G401.6 (cell line): Measurements from ENCODE around the gene PIGH.
A peak's percentile ranks its signal among the peaks of the same experiment; 100 is the strongest.
"Not testable (repeated sequence)": the region's sequence is repeated elsewhere in the genome, so short reads cannot be mapped to it uniquely, and the experiment has no call there.

Experiments
- FAIRE-seq: peaks from 2 replicates; lab custom pipeline; 2012; peaks lifted over from hg19 to GRCh38; lab: Jason Lieb, UNC

Gene PIGH

DNA sequence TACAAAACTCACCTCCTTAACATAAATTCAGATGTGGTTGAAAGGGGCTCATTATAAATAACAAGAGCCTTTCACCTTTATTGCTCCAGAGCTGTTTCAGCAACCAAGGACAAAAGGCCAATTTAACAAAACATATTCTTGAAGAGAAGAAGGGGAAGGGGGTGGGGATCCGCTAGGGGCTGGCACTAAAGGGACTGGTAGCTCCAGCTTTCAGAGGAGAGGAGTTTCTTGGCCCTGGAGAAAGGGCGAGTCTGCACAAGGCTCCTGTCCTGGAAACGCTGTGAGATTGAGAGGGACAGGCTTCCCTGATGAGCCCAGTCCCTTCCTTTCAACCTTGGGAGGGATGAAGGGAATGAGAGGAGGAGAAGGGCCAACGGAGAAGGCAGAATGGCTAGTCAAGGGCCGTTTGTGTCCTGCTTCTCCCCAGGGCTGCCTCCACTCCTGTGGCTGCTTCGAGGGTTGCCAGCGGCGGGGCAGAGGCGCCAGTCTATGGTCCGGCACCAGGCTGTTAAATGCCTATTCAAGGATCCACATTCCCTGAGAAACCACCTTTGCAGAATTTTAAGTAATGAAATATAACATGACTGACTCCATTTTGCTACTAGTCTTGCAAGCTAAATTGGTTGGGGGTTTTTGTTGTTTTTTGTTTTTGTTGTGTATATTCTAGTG, 9.7 kb upstream of the PIGH start:
- no peak for FAIRE-seq

DNA sequence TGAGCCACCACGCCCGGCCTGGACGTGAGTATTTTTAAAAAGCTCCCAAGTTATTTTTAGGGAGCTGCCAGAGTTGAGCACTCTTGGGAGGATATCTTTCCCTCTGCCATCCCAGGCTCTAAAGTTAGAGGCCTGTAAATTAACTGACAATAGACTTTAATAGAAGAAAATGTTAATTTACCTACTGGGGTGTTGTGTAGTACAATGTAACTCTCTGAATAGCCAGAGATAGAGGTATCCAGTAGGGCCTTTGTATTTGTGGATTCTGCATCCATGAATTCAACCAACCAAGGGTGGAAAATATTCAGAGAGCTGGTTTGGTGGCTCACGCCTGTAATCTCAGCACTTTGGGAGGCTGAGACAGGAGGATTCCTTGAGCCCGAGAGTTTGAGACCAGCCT, 7.6 kb upstream of the PIGH start:
- FAIRE-seq: no peak

DNA sequence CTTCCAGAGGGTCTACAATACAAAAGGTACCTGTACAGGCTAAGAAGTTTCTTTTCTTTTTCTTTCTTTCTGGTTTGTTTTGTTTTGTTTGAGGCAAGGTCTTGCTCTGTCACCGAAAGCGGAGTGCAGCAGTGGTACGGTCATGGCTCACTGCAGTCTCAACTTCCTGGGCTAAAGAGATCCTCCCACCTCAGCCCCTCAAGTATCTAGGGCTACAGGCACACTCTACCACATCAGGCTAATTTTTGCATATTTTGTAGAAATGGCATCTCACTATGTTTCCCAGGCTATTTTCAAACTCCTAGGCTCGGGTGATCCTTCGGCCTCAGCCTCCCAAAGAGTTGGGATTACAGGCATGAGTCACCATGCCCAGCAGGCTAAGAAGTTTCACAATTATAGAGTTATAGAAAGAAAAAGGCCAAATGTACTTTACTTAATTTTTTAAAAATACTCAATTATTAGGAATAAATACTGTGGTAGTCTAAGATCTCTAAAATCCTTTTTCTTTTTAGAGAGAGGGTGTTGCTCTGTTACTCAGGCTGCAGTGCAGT, 3.0 kb upstream of the PIGH start:
- no peak for FAIRE-seq

DNA sequence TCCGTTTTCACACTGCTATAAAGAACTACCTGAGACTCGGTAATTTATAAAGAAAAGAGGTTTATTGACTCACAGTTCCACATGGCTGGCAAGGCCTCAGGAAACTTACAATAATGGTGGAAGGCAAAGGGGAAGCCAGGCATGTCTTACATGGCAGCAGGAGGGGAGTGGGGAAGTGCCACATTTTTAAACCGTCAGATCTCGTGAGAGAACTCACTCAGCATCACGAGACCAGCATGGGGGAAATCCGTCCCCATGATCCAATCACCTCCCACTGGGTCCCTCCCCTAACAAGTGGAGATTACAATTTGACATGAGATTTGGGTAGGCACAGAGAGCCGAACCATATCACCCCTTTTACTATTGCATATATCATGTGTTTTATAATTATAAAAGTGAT, 2.0 kb upstream of the PIGH start:
- FAIRE-seq: no peak

DNA sequence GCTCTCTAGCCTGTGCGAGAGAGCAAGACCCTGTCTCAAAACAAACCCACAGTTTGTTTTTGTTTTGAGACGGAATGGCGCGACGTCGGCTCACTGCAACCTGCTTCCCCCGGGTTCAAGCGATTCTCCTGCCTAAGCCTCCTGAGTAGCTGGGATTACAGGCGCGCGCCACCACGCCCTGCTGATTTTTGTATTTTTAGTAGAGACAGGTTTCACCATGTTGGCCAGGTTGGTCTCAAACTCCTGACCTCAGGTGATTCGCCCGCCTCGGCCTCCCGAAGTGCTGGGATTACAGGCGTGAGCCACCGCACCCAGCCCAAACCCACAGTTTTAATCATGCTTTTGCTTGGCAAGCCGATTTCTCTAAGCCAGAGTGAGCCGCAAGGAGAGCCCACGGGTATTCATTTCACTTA, 500 bp upstream of the PIGH start:
- FAIRE-seq: not testable (repeated sequence)

DNA sequence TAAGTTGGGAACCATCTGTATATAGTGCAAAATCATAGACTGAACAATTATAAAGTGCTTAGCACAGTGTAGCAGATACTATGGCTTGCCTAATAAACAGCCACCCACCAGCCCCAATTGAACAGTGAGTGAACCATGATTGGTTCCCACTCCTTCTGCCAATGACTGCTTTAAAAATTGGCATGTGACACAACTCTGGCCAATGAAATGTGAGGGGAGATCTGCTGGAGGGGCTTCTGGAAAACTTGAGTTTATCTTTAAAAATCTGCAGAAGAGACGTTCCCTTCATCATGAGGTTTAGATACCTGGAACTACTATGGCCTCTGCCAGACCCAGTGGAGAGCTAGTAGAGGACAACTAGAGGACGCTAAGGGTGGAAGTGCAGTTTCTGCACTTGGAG, 4.7 kb downstream of the PIGH start:
- FAIRE-seq: no peak

DNA sequence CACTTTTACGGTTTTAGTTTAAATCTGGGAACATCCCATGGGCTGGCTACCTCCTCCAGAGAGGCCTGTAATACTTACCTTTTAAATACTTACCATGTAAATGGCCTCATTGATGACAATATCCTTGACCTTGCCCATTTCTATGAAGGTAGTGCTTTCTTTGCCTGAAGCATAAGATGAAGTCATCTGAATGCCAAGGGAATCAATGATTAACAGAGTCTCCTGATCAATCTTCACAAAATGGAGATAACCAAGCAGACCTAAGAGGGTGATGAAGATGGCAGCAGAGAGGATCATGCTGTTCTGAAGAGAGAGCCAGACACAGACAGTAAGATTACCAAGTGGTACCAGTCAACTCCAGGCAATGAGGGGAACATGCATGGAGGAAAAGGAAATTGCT, 6.4 kb downstream of the PIGH start:
- not testable (repeated sequence) for FAIRE-seq

DNA sequence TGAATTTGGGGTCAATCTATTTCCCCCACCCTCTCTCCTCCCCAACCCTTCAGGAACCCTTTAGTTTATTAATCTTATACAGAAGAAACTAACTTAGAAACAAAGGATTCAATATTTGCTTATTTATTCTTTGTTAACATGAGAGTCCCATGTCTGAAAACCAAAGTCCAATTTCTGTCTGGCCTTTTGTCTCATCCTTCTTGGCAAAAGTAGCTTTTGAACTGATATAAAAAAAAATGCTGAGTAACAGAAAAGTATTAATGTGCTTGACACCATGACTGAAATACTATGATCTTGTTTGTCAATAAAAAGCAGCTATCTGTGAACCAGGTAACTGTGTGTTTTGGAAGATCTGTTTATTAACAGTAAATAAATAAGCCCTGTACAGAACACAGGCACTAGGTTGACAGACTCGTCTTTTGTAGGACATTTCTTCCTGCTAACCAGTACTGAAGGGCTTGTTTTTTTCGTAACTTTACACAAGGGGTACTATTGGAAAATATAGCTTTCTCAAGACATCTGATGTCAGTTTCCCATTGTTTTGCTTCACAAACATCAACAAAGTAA, 10.8 kb downstream of the PIGH start:
- FAIRE-seq: no peak

DNA sequence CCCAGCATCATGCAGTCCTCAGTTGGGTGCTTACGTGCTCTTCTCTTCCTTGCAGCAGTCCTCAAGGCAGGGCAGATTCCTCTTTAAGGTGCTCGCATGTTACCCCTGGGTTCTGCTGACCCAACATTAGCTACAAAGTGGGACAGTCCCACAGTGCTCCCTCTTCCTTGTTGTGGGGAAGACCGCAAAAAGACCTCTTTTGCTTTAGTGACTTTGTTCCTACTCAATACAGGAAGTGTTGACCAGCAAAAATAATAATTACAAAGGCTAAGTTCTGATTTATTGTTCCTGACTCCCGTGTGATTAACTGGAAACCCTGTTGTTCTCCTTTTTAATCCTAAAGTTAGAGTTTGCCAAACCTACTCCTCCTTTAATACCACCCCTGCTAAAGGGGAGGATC, 13.7 kb downstream of the PIGH start:
- FAIRE-seq: no peak

DNA sequence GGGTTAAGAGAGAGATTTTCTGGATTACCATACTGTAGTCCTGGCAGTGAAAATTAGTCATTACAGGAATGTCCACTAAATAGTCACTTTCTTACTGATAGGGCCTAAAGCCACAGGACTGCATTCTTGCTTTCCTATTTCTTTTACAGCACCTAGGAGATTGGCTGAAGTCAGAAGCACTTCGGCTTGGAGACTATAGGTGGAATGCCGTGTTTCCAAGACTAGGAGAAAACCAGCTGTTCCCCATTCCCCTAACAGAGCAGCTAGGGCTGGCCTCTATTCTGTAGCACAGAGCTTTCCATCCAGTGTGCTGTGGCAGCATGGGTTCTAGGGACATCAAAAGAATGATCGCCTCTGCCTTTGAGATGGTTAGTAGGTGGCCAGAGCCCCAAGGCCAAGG, 15.1 kb downstream of the PIGH start:
- no peak for FAIRE-seq

DNA sequence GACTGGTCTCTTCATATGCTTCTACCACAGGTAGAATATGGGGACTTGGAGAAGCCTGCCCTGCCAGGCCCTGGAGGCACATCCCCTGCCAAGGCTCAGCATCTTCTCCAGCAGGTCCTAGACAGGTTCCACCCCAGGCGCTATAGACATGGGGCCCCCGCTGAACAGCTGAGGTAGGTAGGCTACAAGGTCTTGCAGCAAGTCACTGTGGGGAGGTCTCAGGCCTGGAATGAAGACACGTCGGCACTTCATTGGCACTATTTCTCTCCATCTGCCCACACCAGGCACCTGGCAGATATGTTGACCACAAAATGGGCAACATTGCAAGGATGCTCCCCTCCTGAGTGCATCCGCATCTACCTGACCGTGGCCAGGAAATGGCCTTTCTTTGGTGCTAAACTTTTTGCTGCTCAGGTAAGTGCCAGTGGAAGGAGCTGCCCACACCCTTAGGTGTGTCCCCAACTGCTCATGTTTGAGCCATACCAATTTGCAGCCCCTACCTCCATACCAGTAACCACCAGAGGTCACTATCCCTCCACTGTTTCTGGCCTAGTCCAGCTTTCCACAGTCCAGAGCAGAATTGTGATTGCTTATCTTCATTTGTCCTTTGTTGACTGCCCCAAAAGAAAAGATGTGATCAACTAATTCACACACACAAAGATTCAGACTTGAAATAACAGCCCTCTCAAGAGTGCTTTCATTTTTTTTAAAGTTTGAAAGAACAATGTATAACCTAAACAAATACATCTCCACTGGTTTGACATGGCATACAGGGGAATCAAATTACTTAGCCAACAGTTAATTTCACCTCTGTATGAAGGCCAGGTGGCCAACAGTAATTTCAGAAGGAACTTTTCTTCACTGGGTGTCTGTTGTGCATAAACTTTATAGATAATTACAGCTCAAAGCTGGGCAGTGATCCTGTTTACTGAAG, 16.1 kb downstream of the PIGH start:
- peak; percentile 88 for FAIRE-seq

DNA sequence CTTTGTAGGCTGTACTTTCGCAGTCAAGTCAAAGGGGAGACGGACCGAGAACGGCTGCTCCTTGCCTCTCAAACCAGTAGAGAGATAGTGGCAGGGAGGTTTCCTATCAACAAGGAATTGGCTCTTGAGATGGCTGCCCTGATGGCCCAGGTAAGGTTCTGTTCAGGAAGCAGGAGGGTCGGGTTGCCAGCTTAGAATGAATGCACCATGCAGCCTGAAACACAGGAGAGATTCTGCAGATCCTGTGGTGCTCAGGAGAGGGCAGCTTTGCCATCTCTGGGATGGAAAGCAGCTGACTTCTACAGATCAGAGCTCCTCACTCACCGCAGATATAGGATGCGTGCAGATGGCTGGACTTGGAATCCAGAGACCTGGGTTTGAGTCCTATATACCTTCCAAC, 18.0 kb downstream of the PIGH start:
- no peak for FAIRE-seq

DNA sequence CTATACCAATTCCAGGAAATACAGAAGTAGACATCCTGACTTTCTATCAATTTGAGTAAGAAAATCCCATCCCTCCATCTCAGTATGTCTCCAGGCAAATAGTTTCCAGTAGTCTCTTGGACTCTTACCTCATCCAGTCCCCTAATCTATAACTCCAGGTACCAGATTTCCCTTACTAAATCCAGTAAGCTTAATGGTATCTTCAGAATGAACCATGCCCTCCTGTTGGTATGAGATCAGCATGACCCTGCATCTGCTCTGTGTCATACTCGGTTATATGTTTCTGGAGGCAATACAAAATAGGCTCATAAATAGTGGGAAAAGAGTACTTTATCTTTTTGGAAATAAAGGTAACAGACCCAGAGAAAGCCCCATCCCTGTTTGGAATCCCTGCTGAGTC, 18.4 kb downstream of the PIGH start:
- no peak for FAIRE-seq

DNA sequence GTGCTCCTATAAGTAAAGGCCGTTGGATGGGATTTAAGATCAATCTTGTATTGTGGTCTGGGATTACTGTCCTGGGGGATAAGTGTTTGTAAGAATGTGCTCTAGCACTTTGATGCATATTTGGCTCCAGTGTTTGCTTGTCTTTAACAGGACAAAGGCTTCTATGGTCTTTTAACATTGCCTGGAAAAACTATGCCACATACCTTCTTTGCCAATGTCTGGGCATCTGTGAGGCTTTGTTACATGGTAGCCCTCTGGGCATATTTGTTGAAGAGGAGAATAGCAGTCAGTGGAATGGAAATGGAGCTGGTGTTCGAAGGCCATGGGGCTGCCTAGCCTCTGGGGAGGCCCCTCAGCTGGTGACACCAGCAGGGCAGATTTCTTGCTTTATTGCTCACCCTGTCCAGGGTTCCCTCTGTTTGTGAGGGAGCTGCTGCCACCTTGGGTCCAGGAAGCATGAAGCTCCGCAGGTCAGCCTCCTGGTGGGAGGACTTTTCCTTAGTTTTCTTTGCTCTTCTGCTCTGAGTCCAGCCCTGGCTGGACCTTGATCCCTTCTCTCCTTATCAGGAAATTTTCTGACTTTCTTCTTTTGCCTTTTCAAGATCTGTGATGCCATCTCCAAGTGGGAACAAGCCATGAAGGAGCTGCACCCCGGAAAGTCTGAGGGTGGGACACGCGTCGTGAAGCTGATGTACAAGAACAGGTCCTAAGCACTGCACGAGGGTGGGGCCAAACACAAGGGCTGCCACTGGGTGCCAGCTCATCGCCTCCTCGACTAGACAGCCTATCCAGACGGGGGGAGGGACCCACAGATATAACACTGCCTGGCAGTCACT, 19.5 kb downstream of the PIGH start:
- no peak for FAIRE-seq

DNA sequence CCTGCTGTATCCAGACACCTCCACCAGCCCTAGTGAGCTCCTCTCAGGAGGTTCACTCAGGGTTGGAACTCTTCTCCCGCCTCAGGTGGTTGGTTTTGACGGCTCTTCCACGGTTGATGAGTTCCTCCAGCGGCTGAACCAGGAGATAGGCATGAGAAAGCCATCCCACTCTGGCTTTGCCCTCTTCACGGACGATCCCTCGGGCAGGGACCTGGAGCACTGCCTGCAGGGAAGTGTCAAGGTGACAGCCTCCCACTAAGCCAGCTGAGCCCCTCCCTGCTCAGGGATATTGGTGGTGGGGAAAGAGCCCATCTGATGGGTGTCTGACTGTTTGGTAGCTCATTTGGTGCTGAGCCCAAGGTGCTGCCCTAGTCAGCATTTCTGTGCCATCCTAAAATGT, 20.4 kb downstream of the PIGH start:
- no peak for FAIRE-seq

DNA sequence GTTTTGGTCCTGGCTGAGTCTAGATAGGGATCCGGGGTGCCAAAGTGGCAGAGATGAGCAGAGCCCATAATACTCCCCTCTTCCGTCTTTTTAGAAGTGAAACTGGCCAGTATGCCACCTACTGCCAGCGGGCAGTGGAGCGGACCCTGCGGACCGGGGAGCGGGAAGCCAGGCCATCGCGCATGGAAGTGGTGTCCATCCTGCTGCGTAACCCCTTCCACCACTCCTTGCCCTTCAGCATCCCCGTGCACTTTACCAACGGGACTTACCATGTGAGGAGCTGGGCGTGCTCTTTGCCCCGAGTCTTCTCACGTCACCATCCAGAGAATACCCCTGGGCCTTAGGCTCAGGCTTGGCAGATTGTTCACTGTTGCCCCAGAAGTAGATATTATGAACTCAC, 21.0 kb downstream of the PIGH start:
- FAIRE-seq: no peak

DNA sequence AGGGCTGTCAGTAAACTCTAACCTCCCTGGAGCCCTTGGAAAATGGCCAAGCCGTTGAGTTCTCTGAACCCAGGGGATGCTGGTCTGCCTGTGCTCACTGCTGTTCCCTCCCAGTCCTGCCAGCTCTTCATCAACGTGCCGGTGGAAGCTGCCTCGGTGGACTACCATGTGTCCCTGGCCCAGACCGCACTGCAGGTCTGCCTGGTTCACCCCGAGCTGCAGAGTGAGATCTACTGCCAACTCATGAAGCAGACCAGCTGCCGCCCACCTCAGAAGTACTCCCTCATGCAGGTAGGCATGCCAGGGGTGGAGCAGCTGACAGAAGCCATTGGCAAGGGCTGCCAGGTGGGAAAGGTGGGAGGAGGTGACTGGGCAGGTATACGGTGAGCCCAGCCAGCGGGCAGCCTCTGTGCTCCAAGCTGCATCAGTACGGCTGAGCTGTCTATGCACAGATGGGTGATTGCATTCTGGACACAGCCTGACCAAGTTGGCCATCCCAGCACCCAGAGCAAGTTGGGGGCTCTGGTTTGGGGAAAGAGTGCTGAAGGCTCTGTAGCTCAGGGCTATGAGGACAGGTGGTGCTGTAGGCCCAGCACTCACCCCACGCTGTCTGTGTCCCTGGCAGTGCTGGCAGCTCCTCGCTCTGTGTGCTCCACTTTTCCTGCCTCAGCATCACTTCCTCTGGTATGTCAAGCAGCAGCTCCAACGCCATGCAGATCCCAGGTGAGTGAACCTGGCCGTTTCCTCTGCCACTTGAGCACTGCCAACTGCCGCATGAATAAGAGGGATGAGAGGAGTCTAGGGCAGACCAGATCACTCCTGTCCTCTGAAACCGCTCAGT, 21.9 kb downstream of the PIGH start:
- FAIRE-seq: no peak

DNA sequence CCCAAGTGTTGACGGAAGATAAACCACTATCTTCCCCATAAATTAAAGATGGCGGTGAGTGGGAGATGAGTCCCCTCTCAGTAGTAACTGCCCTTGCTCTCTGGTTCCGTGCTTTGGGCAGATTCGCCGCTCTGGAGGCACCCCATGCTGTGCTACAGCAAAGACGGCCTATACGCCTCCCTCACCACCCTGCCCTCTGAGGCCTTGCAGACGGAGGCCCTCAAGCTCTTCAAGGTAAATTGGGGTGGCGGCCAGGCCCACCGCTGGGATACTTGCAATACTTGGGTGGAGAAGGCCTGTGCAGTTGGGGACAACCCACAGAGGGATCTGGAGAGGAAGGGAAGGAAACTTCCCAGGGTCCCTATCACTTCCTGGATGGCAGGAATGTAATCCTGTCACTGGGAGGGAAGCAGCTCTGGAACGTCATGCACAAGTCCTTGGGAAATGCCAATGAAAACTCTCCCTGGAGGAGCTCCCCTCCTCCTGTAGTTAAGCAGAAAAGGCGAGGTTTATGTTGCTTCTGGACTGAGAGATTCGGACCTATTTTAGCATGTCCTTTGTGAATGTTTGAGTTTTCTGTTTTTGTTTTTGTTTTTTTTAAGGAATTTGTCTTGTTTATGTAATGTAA, 22.8 kb downstream of the PIGH start:
- no peak for FAIRE-seq

DNA sequence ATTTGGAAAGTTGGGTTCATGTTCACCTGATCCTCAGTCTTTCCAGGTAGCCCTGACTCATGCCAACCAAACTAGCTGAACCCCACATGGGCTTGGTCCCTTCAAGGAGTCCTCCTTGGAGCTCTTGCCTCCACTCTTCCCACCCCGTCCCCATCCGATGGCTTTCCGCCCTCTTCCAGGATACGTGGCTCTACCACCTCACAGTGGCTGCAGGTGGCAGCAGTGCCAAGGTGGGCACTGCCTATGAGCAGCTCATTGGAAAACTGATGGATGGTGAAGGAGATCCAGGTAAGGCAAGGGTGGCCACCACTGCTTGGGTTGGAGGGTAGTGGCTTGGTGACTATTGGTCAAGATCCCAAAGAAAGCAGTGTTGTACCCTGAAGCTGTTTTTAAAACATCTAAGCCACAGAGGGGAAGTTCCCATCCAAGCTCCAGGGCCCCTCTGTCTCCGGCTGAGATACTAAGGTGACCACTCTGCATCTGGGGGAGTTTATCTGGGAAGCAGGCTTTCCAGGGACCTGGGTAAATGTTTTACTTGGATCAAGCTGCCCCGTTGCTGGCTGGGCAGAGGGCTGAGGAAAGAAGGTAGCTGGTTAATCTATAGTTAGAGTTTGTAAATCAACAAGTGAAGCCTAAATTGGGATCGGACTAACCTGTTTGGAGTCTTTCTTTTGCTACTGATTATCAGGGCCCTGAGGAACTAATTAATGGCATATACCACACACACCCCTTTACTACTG, 23.7 kb downstream of the PIGH start:
- no peak for FAIRE-seq

DNA sequence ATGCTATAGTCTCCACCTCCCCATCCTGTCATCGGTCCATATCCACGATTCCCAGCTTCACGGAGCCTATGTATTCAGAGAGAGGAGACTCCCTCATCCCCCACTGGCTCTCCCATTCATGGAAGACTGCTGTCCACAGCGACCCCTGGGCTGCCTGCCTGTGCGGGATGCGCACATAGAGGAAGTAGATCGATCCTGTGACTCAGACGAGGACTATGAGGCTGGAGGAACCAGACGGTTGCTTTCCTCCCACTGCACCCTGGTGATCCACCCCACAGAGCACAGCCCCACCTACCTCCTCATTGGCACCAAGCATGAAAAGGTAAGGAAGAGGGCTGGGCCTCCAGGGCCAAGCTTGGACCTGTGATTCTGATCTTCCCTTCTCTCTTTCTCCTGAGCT, 24.4 kb downstream of the PIGH start:
- no peak for FAIRE-seq
